ENCODE results near the gene ALKBH4. TPM values are rescaled to one million over a fixed set of nuclear protein-coding genes. Genes with fewer than 3 reads are reported as not detected.

The ALKBH4 gene
- polyA plus RNA-seq, 1 of the 3 experiments (the other 2 are of a cell fraction) = 18.1 TPM

- CTCF ChIA-PET = interaction anchor here (1.1 to 1.4 kb wide), 3 partner anchors 14 to 36 kb away, joined by 3 to 4 read pairs (median 4); no protein-coding TSS in a partner anchor
- POLR2A ChIA-PET = no interaction called here
- Histone ChIP-seq H3K9ac (no peak overlapping the region), H4K20me1 (ENCODE audit: insufficient read depth) (no peaks in the 10 kb centered on the region), H3F3A (replicated peaks; ENCODE audit: insufficient read depth) (peaks cover 12% of the 10 kb centered on the region), H3K4me2 (no peak overlapping the region), H3K9me2 (no peaks in the 10 kb centered on the region), H3K4me3 (ENCODE audit: low read depth in 2 of 2, low read length in 1 of 2) (no peak overlapping the region), H3K4me1 (ENCODE audit: control insufficient read depth in 1 of 2, insufficient read depth in 2 of 2, low read depth in 1 of 2, low read length in 1 of 2) (no peaks in the 10 kb centered on the region; a peak in 1 of 4 replicates), H3K9me3 (no peaks in the 10 kb centered on the region), H3K27me3 (ENCODE audit: insufficient read depth) (no peaks in the 10 kb centered on the region), H3K27ac (ENCODE audit: low read depth in 2 of 2, low read length in 1 of 2) (no peak overlapping the region), H2AFZ (ENCODE audit: low read depth) (no peak overlapping the region), H3K79me2 (ENCODE audit: insufficient read depth) (no peaks in the 10 kb centered on the region), H3K36me3 (replicated peaks in 1 of 2; ENCODE audit: control insufficient read depth in 1 of 2, insufficient read depth in 2 of 2, low read length in 1 of 2) (peaks cover 22 to 25% of the 10 kb centered on the region in 2 experiments)
- TF ChIP-seq RFX5 (IDR thresholded peaks at IDR 0.05; ENCODE audit: low read length) = no peak
- no peak for TF ChIP-seq MEF2A (IDR thresholded peaks at IDR 0.05; ENCODE audit: borderline replicate concordance, low read depth)
- no peak for TF ChIP-seq USF1 (IDR thresholded peaks at IDR 0.05; ENCODE audit: borderline replicate concordance, low read depth)
- no peak for TF ChIP-seq FOXM1 (IDR thresholded peaks at IDR 0.05; ENCODE audit: low read depth)
- no peak for DNase-seq
- WGBS (ENCODE audit: low lambda C conversion rate) = 99% methylated on average over 5 of the region's 5 CpGs
Observed at GRCh38 chr7:102427019-102427405, 37.7 kb downstream of the ALKBH4 start.

GRCh38 chr7:102426268-102427018 lies 38.2 kb downstream of the ALKBH4 start:
- no peaks in the 10 kb centered on the region for H3K79me2 ChIP-seq (ENCODE audit: insufficient read depth)
- no peaks in the 10 kb centered on the region for H3K9me3 ChIP-seq
- H3K27me3 ChIP-seq (ENCODE audit: insufficient read depth) = no peaks in the 10 kb centered on the region
- H3F3A ChIP-seq (replicated peaks; ENCODE audit: insufficient read depth) = peaks cover 6% of the 10 kb centered on the region
- H4K20me1 ChIP-seq (ENCODE audit: insufficient read depth) = no peaks in the 10 kb centered on the region
- no peak overlapping the region for H3K4me2 ChIP-seq
- H3K36me3 ChIP-seq (replicated peaks in 1 of 2; ENCODE audit: control insufficient read depth in 1 of 2, insufficient read depth in 2 of 2, low read length in 1 of 2) = peaks cover 26 to 27% of the 10 kb centered on the region in 2 experiments
- H3K9me2 ChIP-seq = no peaks in the 10 kb centered on the region
- no peak for DNase-seq
- 95% methylated on average over 14 of the region's 16 CpGs for WGBS (ENCODE audit: low lambda C conversion rate)
- CTCF ChIA-PET = interaction anchor here (1.1 to 1.4 kb wide), 4 partner anchors 14 to 35 kb away, joined by 3 to 4 read pairs (median 4); no protein-coding TSS in a partner anchor
- TF ChIP-seq ELF1 (IDR thresholded peaks at IDR 0.05) (no peak), SIN3A (IDR thresholded peaks at IDR 0.05; ENCODE audit: borderline replicate concordance, low read depth, low read length) (no peak), REST (IDR thresholded peaks at IDR 0.05; ENCODE audit: low read depth, low read length) (no peak), GABPA (IDR thresholded peaks at IDR 0.05; ENCODE audit: low read depth) (no peak), MAX (IDR thresholded peaks at IDR 0.05; ENCODE audit: low read depth) (no peak), TEAD4 (IDR thresholded peaks at IDR 0.05; ENCODE audit: borderline replicate concordance, insufficient read depth) (no peak), FOSL2 (IDR thresholded peaks at IDR 0.05; ENCODE audit: borderline replicate concordance, low read depth) (no peak), NRF1 (IDR thresholded peaks at IDR 0.05; ENCODE audit: low read depth, low read length) (no peak), TCF12 (IDR thresholded peaks at IDR 0.05) (no peak), YY1 (IDR thresholded peaks at IDR 0.05; ENCODE audit: low read depth) (no peak), GATA2 (CRISPR knock-in tag; IDR thresholded peaks at IDR 0.05) (no peak), CHD2 (IDR thresholded peaks at IDR 0.05; ENCODE audit: low read length, partially characterized antibody) (no peak)
- no peak overlapping the region for H2AFZ ChIP-seq (ENCODE audit: low read depth)
- POLR2A ChIA-PET = no interaction called here
- no peaks in the 10 kb centered on the region for H3K4me1 ChIP-seq (ENCODE audit: control insufficient read depth in 1 of 2, insufficient read depth in 2 of 2, low read depth in 1 of 2, low read length in 1 of 2)
- no peak overlapping the region for H3K9ac ChIP-seq
- H3K4me3 ChIP-seq (ENCODE audit: low read depth in 2 of 2, low read length in 1 of 2) = no peak overlapping the region
- no peak overlapping the region for H3K27ac ChIP-seq (ENCODE audit: low read depth in 2 of 2, low read length in 1 of 2)

All from SK-N-SH (cell line).